DOHH2 (cell line): ENCODE measurements around the gene RAB41.
"Not testable (repeated sequence)": the region's sequence is repeated elsewhere in the genome, so short reads cannot be mapped to it uniquely, and the experiment has no call there.

Source experiments
- CTCF ChIP-seq: fragments of 200-600 bp; sonication (generic); IDR thresholded peaks from one replicate; pipeline ENCODE4 v1.5.1; 2014; ENCODE audit warnings: antibody characterized with exemption, mild to moderate bottlenecking, low read depth, low read length; ENCODE audit not compliant: poor library complexity, severe bottlenecking
- EZH2phosphoT487 ChIP-seq: fragments of 200-600 bp; sonication (generic); IDR thresholded peaks from 2 replicates; pipeline ENCODE4 v1.6.1; 2017; ENCODE audit warnings: borderline replicate concordance, mild to moderate bottlenecking, antibody characterized with exemption, low read length, moderate library complexity, mixed read lengths

- not testable (repeated sequence) for TF ChIP-seq CTCF, EZH2phosphoT487
These were observed 7.9 kb upstream of the RAB41 start for GRCh38 chrX:70274029-70274428.
